DMS53 (cell line): ENCODE measurements around the gene SEMA4D.

Experiments
- DNase-seq: peaks from one replicate; lab custom pipeline; 2025; lab: John Stamatoyannopoulos, UW

Gene SEMA4D

GRCh38 chr9:89497978-89498851 lies at the start of gene SEMA4D:
SEMA4D (minus strand) TSS chr9:89498113; CDS start chr9:89405456, 92,657 bp downstream.
- peak; percentile 68 for DNase-seq

GRCh38 chr9:89547000-89547399 lies 49.1 kb upstream of the SEMA4D start:
- DNase-seq, result no peak

GRCh38 chr9:89544279-89544661 lies 46.4 kb upstream of the SEMA4D start:
- DNase-seq, result peak; percentile 63

- no peak for DNase-seq
These were observed 45.8 kb upstream of the SEMA4D start for GRCh38 chr9:89543621-89544278.

- no peak for DNase-seq
These were observed 45.2 kb upstream of the SEMA4D start for GRCh38 chr9:89543111-89543510.

GRCh38 chr9:89542401-89543021 lies 44.6 kb upstream of the SEMA4D start:
- no peak for DNase-seq

- DNase-seq, result no peak
These were observed 43.9 kb upstream of the SEMA4D start for GRCh38 chr9:89541798-89542197.

- no peak for DNase-seq
These were observed 41.5 kb upstream of the SEMA4D start for GRCh38 chr9:89539374-89539773.

GRCh38 chr9:89538871-89539270 lies 41.0 kb upstream of the SEMA4D start:
- peak; percentile 77 for DNase-seq

- no peak for DNase-seq
These were observed 39.3 kb upstream of the SEMA4D start for GRCh38 chr9:89537166-89537565.

GRCh38 chr9:89536600-89536999 lies 38.7 kb upstream of the SEMA4D start:
- no peak for DNase-seq

GRCh38 chr9:89536145-89536574 lies 38.2 kb upstream of the SEMA4D start:
- no peak for DNase-seq

GRCh38 chr9:89535461-89535860 lies 37.5 kb upstream of the SEMA4D start:
- no peak for DNase-seq

GRCh38 chr9:89534515-89535287 lies 36.8 kb upstream of the SEMA4D start:
- no peak for DNase-seq

- DNase-seq, result no peak
These were observed 35.6 kb upstream of the SEMA4D start for GRCh38 chr9:89533411-89534095.

GRCh38 chr9:89532944-89533343 lies 35.0 kb upstream of the SEMA4D start:
- DNase-seq, result no peak

GRCh38 chr9:89532478-89532877 lies 34.6 kb upstream of the SEMA4D start:
- no peak for DNase-seq

GRCh38 chr9:89531766-89532165 lies 33.9 kb upstream of the SEMA4D start:
- no peak for DNase-seq

GRCh38 chr9:89530726-89531125 lies 32.8 kb upstream of the SEMA4D start:
- DNase-seq, result no peak

- DNase-seq, result no peak
These were observed 31.5 kb upstream of the SEMA4D start for GRCh38 chr9:89529243-89530035.

GRCh38 chr9:89528540-89528939 lies 30.6 kb upstream of the SEMA4D start:
- peak; percentile 70 for DNase-seq
